Aortic smooth muscle cell (primary cell): Measurements from ENCODE around the gene OR52K1. TPM values are rescaled to one million over a fixed set of nuclear protein-coding genes. Genes with fewer than 3 reads are reported as not detected.

ENCODE experiments used
- total RNA-seq: library from RNA; depleted of rRNA; stranded (reverse); fragments of >200 nt; gene quantifications from 2 replicates; pipeline ENCODE4 v1.2.3, GENCODE V29; 2014

The OR52K1 gene
- not detected in 2 replicates for total RNA-seq

GRCh38 chr11:4482445-4482844, at the start of gene OR52K1:
TSS of gene OR52K1 (plus strand) at chr11:4482646. CDS start at chr11:4488901, 6,255 bp downstream.

GRCh38 chr11:4448995-4449394, 33.5 kb upstream of the OR52K1 start, which contains the start of gene OR52K2:
TSS of gene OR52K2 (plus strand) at chr11:4449295. CDS start at chr11:4449340, 45 bp downstream.

Other genes starting within 250 kb of the OR52K1 start
- gene OR52B4, start 114.3 kb upstream of the OR52K1 start, total RNA-seq = not detected in 2 replicates
- gene TRIM21, start 88.9 kb upstream of the OR52K1 start, total RNA-seq = 17.7 and 18.8 TPM in 2 replicates
- not detected in 2 replicates for gene OR52K2, start 33.4 kb upstream of the OR52K1 start, total RNA-seq
- not detected in 2 replicates for gene OR52M1, start 62.5 kb downstream of the OR52K1 start, total RNA-seq
- gene OR52I2, start 99.1 kb downstream of the OR52K1 start, total RNA-seq = not detected in 2 replicates
- gene OR52I1, start 111.4 kb downstream of the OR52K1 start, total RNA-seq = not detected in 2 replicates
- 7.8 and 8.7 TPM in 2 replicates for gene TRIM68, start 125.6 kb downstream of the OR52K1 start, total RNA-seq
- gene OR51D1, start 154.8 kb downstream of the OR52K1 start, total RNA-seq = not detected in 2 replicates
- not detected in 2 replicates for gene OR51E1, start 161.3 kb downstream of the OR52K1 start, total RNA-seq
- gene OR51E2, start 215.2 kb downstream of the OR52K1 start, total RNA-seq = not detected in 2 replicates
- not detected in 2 replicates for gene MMP26, start 222.1 kb downstream of the OR52K1 start, total RNA-seq